Stimulated activated CD4-positive, alpha-beta T cell treated with anti-CD3 and anti-CD28 coated beads, Interleukin-1b, Interleukin-23, amount 100 ng/mL, for 48 hours (primary cell): Measurements from ENCODE around the gene TXK.
"Not testable (repeated sequence)": the region's sequence is repeated elsewhere in the genome, so short reads cannot be mapped to it uniquely, and the experiment has no call there.

Experiments used
- DNase-seq: peaks from one replicate; pipeline ENCODE4 v3.0.0-alpha.2; 2020

Gene TXK

DNA sequence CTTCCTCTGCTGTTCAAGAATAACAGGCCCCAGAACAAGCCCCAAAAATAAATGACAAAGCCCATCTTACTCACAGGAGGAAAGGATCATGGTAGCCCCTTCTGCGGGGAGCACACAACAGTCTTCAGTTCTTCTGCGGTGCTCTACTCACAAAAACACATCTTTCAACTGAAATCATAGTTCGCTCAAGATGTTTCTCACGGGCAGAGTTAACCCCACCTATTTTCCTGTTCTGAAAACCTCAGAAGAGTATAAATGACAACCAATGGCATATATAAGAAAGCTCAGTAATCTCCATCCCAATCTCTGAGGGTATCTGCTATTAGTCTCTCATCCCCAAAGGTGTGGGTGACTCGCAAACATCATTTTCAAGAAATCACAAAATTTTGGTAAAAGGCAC lies at the start of gene TXK:
TXK (minus strand) TSS at position 170 of the 400 bp plus-strand sequence; CDS start at position 90, 80 bp downstream.
- DNase-seq: no peak

GRCh38 chr4:48180234-48180633 lies 46.2 kb upstream of the TXK start:
- DNase-seq: no peak

DNA sequence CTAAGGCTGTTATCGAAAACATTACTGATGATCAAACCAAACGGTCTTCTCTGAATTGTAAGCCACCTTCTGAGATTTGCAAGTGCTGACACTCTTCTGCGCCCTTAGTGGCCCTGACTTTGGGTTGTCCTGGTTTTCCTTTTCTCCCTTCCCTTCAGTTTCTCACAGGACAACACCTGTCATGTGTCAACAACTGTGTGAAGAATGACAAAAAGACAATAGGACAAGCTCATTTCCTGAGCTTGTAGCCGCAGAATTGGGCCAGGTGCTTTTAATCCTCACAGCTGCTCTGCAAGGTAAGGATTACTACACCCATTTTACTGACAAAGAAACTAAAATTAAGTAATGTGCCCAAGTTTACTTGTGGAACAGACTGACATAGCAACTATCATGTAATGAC lies 44.9 kb upstream of the TXK start:
- no peak for DNase-seq

DNA sequence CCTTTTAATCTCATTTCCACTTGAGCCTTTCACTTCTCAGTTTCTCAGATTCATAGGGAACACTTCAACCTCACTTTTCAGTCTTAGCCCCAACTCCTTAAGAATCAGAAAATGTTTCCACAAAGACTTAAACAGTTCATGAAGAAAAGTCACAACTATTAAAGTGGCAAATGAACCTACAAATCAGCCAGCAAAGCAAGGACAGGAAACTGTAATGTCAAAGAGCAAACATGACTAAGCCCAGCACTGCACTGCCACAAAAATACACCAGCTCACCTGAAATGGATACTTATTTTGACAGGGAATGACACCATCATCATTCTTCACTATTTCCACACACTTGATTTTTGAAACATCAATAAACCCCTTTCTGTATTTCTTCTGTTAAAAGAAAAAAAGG lies 41.8 kb upstream of the TXK start:
- no peak for DNase-seq

DNA sequence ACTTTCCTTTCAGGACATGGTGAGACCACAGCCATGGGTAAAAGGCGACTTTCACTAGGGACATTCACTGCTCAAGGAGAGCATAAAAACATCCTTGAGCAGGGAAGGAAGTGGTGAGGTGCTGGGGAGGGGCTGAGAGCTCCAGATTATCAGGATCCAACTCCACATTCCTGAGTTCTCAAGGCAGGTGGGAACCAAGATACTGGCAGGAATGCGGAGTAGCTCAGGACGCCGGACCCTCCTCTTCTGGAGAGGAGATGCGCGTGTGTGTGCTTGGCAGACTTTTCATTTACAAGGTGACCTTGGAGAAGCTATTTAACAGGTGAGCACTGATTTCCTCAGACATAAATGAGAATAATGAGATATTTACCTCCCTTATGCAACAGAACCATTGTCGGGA lies 41.3 kb upstream of the TXK start:
- no peak for DNase-seq

- DNase-seq: no peak
Observed at GRCh38 chr4:48173056-48173991, 39.3 kb upstream of the TXK start.

DNA sequence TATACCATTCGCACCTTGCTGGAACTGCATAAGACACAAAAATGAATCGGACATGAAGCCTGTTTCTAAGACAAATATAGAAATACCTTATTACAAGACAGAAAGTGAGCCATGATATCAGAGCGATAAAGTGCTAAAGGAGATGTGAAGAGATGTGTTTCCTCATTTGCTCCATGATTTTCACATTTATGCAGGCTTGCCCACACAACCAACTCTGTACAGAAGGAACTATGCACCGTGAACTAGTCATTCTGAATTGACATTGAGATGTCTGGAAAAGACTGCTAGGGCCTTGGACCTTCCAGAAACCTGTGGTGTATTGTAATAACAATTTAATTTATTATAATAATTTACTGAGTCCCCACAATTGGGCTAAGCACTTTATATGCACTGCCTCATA lies 38.6 kb upstream of the TXK start:
- no peak for DNase-seq

GRCh38 chr4:48169636-48170035 lies 35.6 kb upstream of the TXK start:
- no peak for DNase-seq

- no peak for DNase-seq
Observed at GRCh38 chr4:48167538-48168263, 33.7 kb upstream of the TXK start.

DNA sequence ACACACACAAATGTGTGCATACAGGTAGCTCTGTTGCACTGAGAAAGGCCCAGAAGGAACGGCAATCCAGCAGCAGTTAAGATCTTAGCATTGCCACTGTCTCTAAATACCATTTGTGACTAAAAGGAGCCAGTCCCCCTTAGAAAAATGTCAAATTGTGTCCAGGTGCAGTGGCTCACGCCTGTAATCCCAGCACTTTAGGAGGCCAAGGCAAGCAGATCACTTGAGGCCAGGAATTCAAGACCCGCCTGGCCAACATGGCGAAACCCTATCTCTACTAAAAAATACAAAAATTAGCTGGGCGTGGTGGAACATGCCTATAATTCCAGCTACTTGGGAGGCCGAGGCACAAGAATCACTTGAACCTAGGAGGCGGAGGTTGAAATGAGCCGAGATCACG lies 30.5 kb upstream of the TXK start:
- not testable (repeated sequence) for DNase-seq

- DNase-seq: no peak
Observed at GRCh38 chr4:48163746-48164145, 29.7 kb upstream of the TXK start.

DNA sequence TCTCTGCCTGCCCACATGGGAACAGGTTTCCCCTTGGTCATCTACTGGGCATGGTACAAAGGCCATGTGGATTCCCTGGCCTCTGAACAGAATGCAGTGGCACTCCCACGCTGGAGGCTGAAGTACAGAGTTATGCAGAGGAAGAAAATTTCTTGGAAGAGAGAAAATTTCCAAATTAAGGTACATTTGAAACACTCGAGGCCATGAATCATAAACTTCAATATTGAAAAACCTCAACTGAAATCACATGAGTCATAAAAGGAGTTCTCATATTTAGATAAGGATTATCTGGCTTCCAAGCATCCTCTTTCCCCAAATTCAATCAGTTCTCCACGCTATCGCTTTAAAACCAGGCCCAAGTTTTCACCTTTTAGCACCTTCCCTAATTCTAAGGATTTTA lies 28.1 kb upstream of the TXK start:
- DNase-seq: no peak

DNA sequence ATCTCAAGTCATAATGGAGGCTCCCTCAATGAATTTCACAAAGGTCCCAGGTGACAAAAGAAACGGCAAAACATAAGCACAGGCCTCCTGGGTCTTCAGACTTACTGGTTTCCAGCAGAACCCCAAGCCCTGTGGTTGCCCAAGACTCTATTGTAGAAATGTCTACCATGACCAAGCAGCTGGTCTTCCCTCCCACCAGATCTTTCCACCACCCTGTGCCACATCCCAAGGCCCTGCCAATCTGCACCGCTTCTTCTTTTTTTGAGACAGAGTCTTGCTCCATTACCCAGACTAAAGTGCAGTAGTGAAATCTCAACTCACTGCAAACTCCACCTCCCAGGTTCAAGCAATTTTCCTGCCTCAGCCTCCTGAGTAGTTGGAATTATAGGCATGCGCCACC lies 23.2 kb upstream of the TXK start:
- DNase-seq: no peak

GRCh38 chr4:48156423-48156822 lies 22.4 kb upstream of the TXK start:
- no peak for DNase-seq

- DNase-seq: no peak
Observed at GRCh38 chr4:48153791-48154550, 19.9 kb upstream of the TXK start.

DNA sequence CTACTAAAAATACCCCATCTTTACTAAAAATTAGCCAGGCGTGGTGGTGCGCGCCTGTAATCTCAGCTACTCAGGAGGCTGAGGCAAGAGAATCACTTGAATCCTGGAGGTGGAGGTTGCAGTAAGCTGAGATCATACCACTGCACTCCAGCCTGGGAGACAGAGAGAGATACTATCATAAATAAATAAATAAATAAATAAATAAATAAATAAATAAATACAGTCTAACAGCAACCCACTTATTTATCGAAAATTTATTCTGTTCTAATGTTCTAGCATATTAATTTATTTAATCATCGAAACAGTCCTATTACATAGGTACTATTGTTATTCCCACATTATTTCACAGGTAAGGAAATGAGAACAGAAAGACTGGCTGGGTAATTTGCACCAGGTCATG lies 18.2 kb upstream of the TXK start:
- DNase-seq: no peak

- DNase-seq: no peak
Observed at GRCh38 chr4:48149827-48150370, 15.8 kb upstream of the TXK start.

DNA sequence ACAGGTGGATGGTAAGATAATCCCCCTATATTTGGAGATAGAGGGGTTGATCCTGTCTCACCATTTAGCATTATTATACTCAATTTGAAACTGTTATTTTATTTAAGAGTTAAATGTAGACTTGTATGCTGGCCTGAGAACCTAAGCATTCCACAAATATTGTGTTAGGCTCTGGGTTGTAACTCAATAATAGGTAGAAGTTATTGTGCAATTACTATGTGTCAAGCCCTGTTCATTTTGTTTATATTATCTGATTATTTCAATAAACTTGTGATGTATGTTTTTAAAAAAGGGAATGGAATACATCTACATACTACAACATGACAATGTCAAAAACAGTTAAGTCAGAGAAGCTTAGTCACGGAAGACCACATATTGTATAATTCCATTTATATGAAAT lies 13.6 kb upstream of the TXK start:
- no peak for DNase-seq

DNA sequence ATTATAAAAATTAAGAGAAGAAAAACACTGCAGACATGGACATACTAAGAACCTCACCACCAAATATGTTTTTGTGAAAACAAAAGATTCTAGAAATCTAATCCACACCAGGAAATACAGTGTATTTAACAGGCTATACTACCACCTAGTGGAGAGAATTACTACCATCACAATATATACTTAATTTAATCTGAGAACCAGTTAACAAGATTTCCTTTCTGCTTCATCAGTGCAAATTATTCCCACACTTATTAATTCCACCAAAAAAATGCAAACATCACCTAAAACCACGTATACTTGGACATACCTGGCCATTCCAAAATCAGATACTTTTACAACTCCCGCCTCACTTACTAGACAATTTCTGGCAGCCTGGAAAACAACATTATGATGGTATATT lies 7.0 kb upstream of the TXK start:
- no peak for DNase-seq

- no peak for DNase-seq
Observed at GRCh38 chr4:48139691-48140090, 5.6 kb upstream of the TXK start.

DNA sequence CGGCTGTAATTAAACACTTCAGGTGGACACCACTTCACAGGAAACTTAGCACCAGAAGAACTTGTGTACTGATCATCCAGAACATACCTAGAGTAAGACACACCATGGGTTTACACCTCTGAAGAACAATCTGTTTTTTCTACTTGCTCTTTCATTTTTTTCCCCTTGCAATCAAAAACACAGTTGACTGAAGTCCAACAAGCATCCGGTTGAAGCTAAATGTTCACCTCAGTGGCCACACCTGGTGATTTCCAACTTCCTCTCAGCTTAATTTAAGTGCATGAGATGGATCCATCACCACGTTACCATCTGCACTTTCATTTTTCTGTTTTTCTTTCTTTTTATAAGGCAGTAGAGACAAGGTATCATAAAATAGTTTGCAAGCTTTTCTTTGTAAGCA lies 4.9 kb upstream of the TXK start:
- no peak for DNase-seq

DNA sequence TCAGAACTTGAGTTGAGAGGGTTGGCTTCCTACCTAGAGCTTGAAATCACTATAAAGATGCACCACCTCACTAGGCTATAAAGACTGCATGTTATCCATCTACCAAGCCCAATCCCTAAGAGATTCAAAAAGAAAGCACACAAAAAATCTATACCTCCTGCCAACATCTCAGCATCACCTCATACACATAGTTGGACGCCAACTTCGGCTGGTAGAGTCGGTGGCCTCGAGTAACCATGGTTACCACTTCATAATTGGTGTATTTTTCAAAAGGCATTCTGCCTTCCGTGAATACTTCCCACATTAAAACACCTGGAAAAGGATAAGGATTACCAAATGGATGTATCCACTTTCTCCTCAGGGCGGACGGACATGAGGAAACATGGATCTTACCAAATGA lies 4.5 kb upstream of the TXK start:
- no peak for DNase-seq

GRCh38 chr4:48137846-48138245 lies 3.8 kb upstream of the TXK start:
- no peak for DNase-seq
